DND-41 (cell line): ENCODE results near the gene SMIM22.

Experiments used
- ATAC-seq: fragments of 200-7000 bp; cut with Tn5 transposase; 3 replicates; pipeline ENCODE4 v1.9.1; 2021; ENCODE audit warnings: low read depth; ENCODE audit not compliant: insufficient read depth
- DNase-seq: peaks from one replicate; pipeline ENCODE4 v3.0.0-alpha.2; 2020
- H2AFZ ChIP-seq: 2 replicates; pipeline ENCODE4 v1.6.0; 2012; ENCODE audit warnings: low read depth, low read length
- H3K27ac ChIP-seq: 2 replicates; pipeline ENCODE4 v1.5.1; 2012; ENCODE audit warnings: low read length, inconsistent platforms
- H3K27me3 ChIP-seq: fragments of 200-600 bp; sonication (generic); 2 replicates; pipeline ENCODE4 v1.6.0; 2012; ENCODE audit warnings: low read length, mild to moderate bottlenecking, inconsistent platforms; ENCODE audit not compliant: insufficient read depth, poor library complexity
- H3K36me3 ChIP-seq: 2 replicates; pipeline ENCODE4 v1.5.1; 2012; ENCODE audit warnings: low read length, inconsistent platforms; ENCODE audit not compliant: insufficient read depth
- H3K4me1 ChIP-seq: 2 replicates; pipeline ENCODE4 v1.5.1; 2012; ENCODE audit warnings: mild to moderate bottlenecking, low read length; ENCODE audit not compliant: insufficient read depth
- H3K4me2 ChIP-seq: 2 replicates; pipeline ENCODE4 v1.6.0; 2012; ENCODE audit warnings: mild to moderate bottlenecking, moderate library complexity, low read length, inconsistent platforms; ENCODE audit not compliant: insufficient read depth
- H3K4me3 ChIP-seq, 2 experiments: fragments of 200-600 bp in 1 of 2; shearing (Covaris generic) in 1 of 2; 2 replicates each; pipeline ENCODE4 v1.5.1; 2012 to 2016; ENCODE audit warnings: inconsistent platforms in 2 of 2, low read length in 2 of 2, mild to moderate bottlenecking in 2 of 2, low read depth in 1 of 2, moderate library complexity in 1 of 2
- H3K79me2 ChIP-seq: 2 replicates; pipeline ENCODE4 v1.6.0; 2012; ENCODE audit warnings: low read length, inconsistent platforms; ENCODE audit not compliant: insufficient read depth
- H3K9ac ChIP-seq: 2 replicates; pipeline ENCODE4 v1.6.0; 2012; ENCODE audit warnings: low read depth, mild to moderate bottlenecking, inconsistent platforms, low read length, moderate library complexity
- H3K9me3 ChIP-seq: 2 replicates; pipeline ENCODE4 v1.5.1; 2012; ENCODE audit warnings: low read length, moderate library complexity, mild to moderate bottlenecking, inconsistent platforms; ENCODE audit not compliant: insufficient read depth, severe bottlenecking
- H4K20me1 ChIP-seq: 2 replicates; pipeline ENCODE4 v1.6.0; 2012; ENCODE audit warnings: low read length; ENCODE audit not compliant: insufficient read depth
- EZH2 ChIP-seq: IDR thresholded peaks from 3 replicates; pipeline ENCODE4 v1.6.1; 2012; ENCODE audit warnings: borderline replicate concordance, low read depth, mild to moderate bottlenecking, moderate library complexity, low read length, inconsistent platforms; ENCODE audit not compliant: severe bottlenecking
- TF ChIP-seq, protein P1 (sequence below): IDR thresholded peaks from 2 replicates; pipeline ENCODE4 v1.5.1; 2012; ENCODE audit warnings: borderline replicate concordance, low read length, moderate library complexity, mild to moderate bottlenecking; ENCODE audit not compliant: poor library complexity, severe bottlenecking; ENCODE audit errors: extremely low read depth

The SMIM22 gene

DNA sequence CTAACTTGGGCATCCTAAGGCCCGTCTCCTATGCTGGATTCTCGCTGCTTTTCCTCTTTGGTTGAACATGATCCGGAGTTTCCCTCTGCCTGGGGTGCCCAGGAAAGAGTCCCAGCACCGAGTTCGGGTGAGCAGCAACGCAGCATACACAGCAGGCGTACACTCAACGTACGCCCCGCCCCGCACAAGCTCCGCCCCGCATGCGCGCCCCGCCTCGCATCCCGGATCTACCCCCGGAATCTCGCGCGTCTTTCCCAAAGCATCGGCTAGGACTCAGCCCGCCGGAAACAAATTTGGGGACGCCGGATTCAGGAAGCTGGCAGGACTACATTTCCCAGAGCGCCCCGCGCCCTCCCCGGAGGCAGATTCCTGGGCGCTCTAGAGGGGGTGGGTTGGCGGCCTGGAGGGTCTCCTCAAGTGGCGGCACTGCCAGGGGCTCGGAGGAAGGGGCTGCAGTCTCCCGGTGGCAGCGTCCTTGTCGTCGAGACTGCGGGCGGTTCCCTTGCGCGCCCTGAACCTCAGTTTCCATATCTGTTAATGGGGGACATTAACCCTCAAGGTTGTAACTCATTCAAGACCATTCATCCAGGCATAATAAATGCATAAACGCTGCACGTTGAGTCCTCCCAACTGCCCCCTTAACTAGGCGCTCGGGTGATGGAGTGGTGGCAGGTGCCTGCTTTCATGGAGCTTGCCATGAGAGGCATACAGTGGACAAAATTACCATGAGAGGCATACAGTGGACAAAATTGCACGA lies 26.4 kb upstream of the SMIM22 start:
- peak overlapping the region; percentile 20; the same call in 1 of the 2 replicates for H3K9ac ChIP-seq
- peak; percentile 50 for ATAC-seq
- no peak overlapping the region for H3K27ac ChIP-seq
- peak overlapping the region in 1 of 2 experiments; percentile 46; a peak in 2 of 4 replicates for H3K4me3 ChIP-seq
- no peaks in the 10 kb centered on the region for H3K27me3 ChIP-seq
- H2AFZ ChIP-seq: peak overlapping the region; percentile 98
- peak; percentile 80 for DNase-seq
- peaks cover 24% of the 10 kb centered on the region for H3K79me2 ChIP-seq
- 0 out of 2 replicates have a peak, but pooled peaks cover 3% of the 10 kb centered on the region for H4K20me1 ChIP-seq
- peak overlapping the region; percentile 85 for H3K4me2 ChIP-seq
- H3K36me3 ChIP-seq: peaks cover 17% of the 10 kb centered on the region
- TF ChIP-seq, protein P1, sequence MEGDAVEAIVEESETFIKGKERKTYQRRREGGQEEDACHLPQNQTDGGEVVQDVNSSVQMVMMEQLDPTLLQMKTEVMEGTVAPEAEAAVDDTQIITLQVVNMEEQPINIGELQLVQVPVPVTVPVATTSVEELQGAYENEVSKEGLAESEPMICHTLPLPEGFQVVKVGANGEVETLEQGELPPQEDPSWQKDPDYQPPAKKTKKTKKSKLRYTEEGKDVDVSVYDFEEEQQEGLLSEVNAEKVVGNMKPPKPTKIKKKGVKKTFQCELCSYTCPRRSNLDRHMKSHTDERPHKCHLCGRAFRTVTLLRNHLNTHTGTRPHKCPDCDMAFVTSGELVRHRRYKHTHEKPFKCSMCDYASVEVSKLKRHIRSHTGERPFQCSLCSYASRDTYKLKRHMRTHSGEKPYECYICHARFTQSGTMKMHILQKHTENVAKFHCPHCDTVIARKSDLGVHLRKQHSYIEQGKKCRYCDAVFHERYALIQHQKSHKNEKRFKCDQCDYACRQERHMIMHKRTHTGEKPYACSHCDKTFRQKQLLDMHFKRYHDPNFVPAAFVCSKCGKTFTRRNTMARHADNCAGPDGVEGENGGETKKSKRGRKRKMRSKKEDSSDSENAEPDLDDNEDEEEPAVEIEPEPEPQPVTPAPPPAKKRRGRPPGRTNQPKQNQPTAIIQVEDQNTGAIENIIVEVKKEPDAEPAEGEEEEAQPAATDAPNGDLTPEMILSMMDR: no peak
- TF ChIP-seq EZH2: no peak
- H3K4me1 ChIP-seq: peaks cover 34% of the 10 kb centered on the region
- H3K9me3 ChIP-seq: no peaks in the 10 kb centered on the region

DNA sequence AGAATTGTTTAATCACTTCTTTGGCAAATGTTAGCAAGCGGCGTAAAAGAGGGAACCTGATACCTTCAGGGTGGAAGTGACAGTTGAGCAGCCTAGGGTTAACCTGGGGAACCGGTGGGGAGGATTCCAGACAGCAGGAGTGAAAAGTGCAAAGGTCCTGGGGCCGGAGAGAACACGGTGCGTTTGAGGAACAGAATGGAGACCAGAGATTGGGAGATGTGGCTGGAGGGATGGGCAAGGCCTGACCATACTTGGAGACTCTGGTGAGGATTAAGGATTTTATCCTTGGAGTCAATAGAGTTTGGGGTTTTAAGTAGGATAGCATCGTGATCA lies 25.9 kb upstream of the SMIM22 start:
- H3K4me1 ChIP-seq: peaks cover 34% of the 10 kb centered on the region
- ATAC-seq: no peak
- H3K4me3 ChIP-seq: no peak overlapping the region
- TF ChIP-seq, protein P1: no peak
- no peak for TF ChIP-seq EZH2
- H3K9ac ChIP-seq: no peak overlapping the region
- H3K79me2 ChIP-seq: peaks cover 24% of the 10 kb centered on the region
- no peaks in the 10 kb centered on the region for H3K9me3 ChIP-seq
- H3K4me2 ChIP-seq: no peak overlapping the region; the same call in 1 of the 2 replicates
- no peak for DNase-seq
- H3K27ac ChIP-seq: no peak overlapping the region
- peaks cover 12% of the 10 kb centered on the region for H3K36me3 ChIP-seq
- H4K20me1 ChIP-seq: 0 out of 2 replicates have a peak, but pooled peaks cover 3% of the 10 kb centered on the region
- H3K27me3 ChIP-seq: no peaks in the 10 kb centered on the region
- H2AFZ ChIP-seq: no peak overlapping the region

DNA sequence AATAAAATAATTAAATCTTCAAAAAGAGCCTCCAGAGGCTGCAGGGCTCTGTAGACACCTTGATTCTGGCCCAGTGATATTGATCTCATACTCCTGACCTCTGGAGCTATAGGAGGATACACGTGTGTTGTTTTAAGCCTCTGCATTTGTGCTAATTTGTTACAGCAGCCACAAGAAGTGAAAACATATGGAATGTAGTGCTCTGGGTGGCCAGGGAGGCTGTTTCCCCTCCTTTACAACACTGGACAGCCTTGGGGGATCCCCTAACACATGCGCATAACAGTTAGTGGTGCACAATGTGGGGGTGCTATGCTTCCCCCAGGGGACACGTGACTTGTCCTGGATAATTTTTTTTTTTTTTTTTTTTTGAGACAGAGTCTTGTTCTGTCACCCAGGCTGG lies 23.5 kb upstream of the SMIM22 start:
- Histone ChIP-seq H3K9me3 (no peaks in the 10 kb centered on the region), H3K27ac (no peak overlapping the region), H3K27me3 (no peaks in the 10 kb centered on the region), H3K4me1 (peaks cover 16% of the 10 kb centered on the region), H3K9ac (no peak overlapping the region), H2AFZ (no peak overlapping the region), H4K20me1 (no peaks in the 10 kb centered on the region), H3K36me3 (no peaks in the 10 kb centered on the region; the same call in 1 of the 2 replicates), H3K79me2 (peaks cover 7% of the 10 kb centered on the region), H3K4me3 (no peak overlapping the region), H3K4me2 (no peak overlapping the region)
- DNase-seq (no peak), ATAC-seq (no peak)
- TF ChIP-seq, protein P1: no peak
- TF ChIP-seq EZH2: no peak
